Measurements from ENCODE around the gene BMPER.

BMPER gene

GRCh38 chr7:34145603-34146002 is 240.3 kb downstream of the BMPER start:
- no peak overlapping the region for H3K4me3 ChIP-seq (ENCODE audit: insufficient read depth, low read length, poor library complexity, severe bottlenecking)
- no peaks in the 10 kb centered on the region for H4K20me1 ChIP-seq (ENCODE audit: low read depth, low read length)
- H3K9me2 ChIP-seq (replicated peaks; ENCODE audit: insufficient read depth, low read length): no peaks in the 10 kb centered on the region
- H3K4me2 ChIP-seq (ENCODE audit: low read depth, low read length, poor library complexity, severe bottlenecking): no peak overlapping the region
- H3K27ac ChIP-seq (ENCODE audit: low read depth, low read length): no peak overlapping the region
- H3K27me3 ChIP-seq (ENCODE audit: low read length): no peaks in the 10 kb centered on the region
- H3K79me2 ChIP-seq (ENCODE audit: insufficient read depth, low read length): no peaks in the 10 kb centered on the region
- no peaks in the 10 kb centered on the region for H3K9me3 ChIP-seq (ENCODE audit: insufficient read depth, low read length)
- H3K36me3 ChIP-seq (ENCODE audit: low read length): no peaks in the 10 kb centered on the region
- no peak for TF ChIP-seq EZH2phosphoT487 (conservative IDR thresholded peaks at IDR 0.05; ENCODE audit: low read length)
- TF ChIP-seq CTCF (IDR thresholded peaks at IDR 0.05; ENCODE audit: insufficient read depth, low read length, poor library complexity, severe bottlenecking): no peak
- no peaks in the 10 kb centered on the region for H3F3A ChIP-seq (ENCODE audit: insufficient read depth)
- no peak overlapping the region for H2AFZ ChIP-seq (ENCODE audit: low read depth, low read length, severe bottlenecking)
- H3K9ac ChIP-seq (ENCODE audit: low read length): no peak overlapping the region

- Histone ChIP-seq H3F3A (ENCODE audit: insufficient read depth) (no peaks in the 10 kb centered on the region), H3K79me2 (ENCODE audit: insufficient read depth, low read length) (no peaks in the 10 kb centered on the region), H3K27me3 (ENCODE audit: low read length) (no peaks in the 10 kb centered on the region), H3K4me3 (ENCODE audit: insufficient read depth, low read length, poor library complexity, severe bottlenecking) (no peak overlapping the region), H2AFZ (ENCODE audit: low read depth, low read length, severe bottlenecking) (no peak overlapping the region), H3K36me3 (ENCODE audit: low read length) (no peaks in the 10 kb centered on the region), H3K4me2 (ENCODE audit: low read depth, low read length, poor library complexity, severe bottlenecking) (no peak overlapping the region), H3K27ac (ENCODE audit: low read depth, low read length) (no peak overlapping the region), H4K20me1 (ENCODE audit: low read depth, low read length) (no peaks in the 10 kb centered on the region), H3K9ac (ENCODE audit: low read length) (no peak overlapping the region), H3K9me3 (ENCODE audit: insufficient read depth, low read length) (no peaks in the 10 kb centered on the region), H3K9me2 (replicated peaks; ENCODE audit: insufficient read depth, low read length) (no peaks in the 10 kb centered on the region)
- TF ChIP-seq CTCF (IDR thresholded peaks at IDR 0.05; ENCODE audit: insufficient read depth, low read length, poor library complexity, severe bottlenecking) (no peak), EZH2phosphoT487 (conservative IDR thresholded peaks at IDR 0.05; ENCODE audit: low read length) (no peak)
Measured at GRCh38 chr7:34153656-34154270, 248.4 kb downstream of the BMPER start.

GRCh38 chr7:34155220-34155908 is 250.0 kb downstream of the BMPER start:
- Histone ChIP-seq H3K27me3 (ENCODE audit: low read length) (no peaks in the 10 kb centered on the region), H3K79me2 (ENCODE audit: insufficient read depth, low read length) (no peaks in the 10 kb centered on the region), H3K27ac (ENCODE audit: low read depth, low read length) (no peak overlapping the region), H3K4me2 (ENCODE audit: low read depth, low read length, poor library complexity, severe bottlenecking) (no peak overlapping the region), H4K20me1 (ENCODE audit: low read depth, low read length) (no peaks in the 10 kb centered on the region), H3F3A (ENCODE audit: insufficient read depth) (no peaks in the 10 kb centered on the region), H3K9me2 (replicated peaks; ENCODE audit: insufficient read depth, low read length) (no peaks in the 10 kb centered on the region), H3K9me3 (ENCODE audit: insufficient read depth, low read length) (no peaks in the 10 kb centered on the region), H2AFZ (ENCODE audit: low read depth, low read length, severe bottlenecking) (no peak overlapping the region), H3K4me3 (ENCODE audit: insufficient read depth, low read length, poor library complexity, severe bottlenecking) (no peak overlapping the region), H3K9ac (ENCODE audit: low read length) (no peak overlapping the region), H3K36me3 (ENCODE audit: low read length) (no peaks in the 10 kb centered on the region)
- no peak for TF ChIP-seq EZH2phosphoT487 (conservative IDR thresholded peaks at IDR 0.05; ENCODE audit: low read length)
- no peak for TF ChIP-seq CTCF (IDR thresholded peaks at IDR 0.05; ENCODE audit: insufficient read depth, low read length, poor library complexity, severe bottlenecking)
